Thyroid gland (tissue), 4 donors: ENCODE data around the gene HSD17B14.

Source experiments
- CTCF ChIP-seq, 6 experiments: fragments of 200-600 bp in 3 of 6; fragments of 450-650 bp in 3 of 6; sonication (generic) in 3 of 6; IDR thresholded peaks; one replicate each; pipeline ENCODE4 v1.5.1; 2016 to 2019; ENCODE audit warnings: antibody characterized with exemption in 6 of 6, mild to moderate bottlenecking in 2 of 6, inconsistent platforms in 1 of 6, moderate library complexity in 1 of 6
- POLR2A ChIP-seq, 2 donors: fragments of 450-650 bp; IDR thresholded peaks; one replicate each; pipeline ENCODE4 v1.6.1; 2017; ENCODE audit warnings: antibody characterized with exemption in 2 of 2, mild to moderate bottlenecking in 2 of 2, moderate library complexity in 1 of 2

- no peak for TF ChIP-seq CTCF (IDR thresholded peaks at IDR 0.05)
- TF ChIP-seq POLR2A (IDR thresholded peaks at IDR 0.05) = no peak
Observed at GRCh38 chr19:48878196-48879024, 42.1 kb upstream of the HSD17B14 start.
